Vagina (tissue), 2 donors: ENCODE measurements around the gene FGF2. TPM values are rescaled to one million over a fixed set of nuclear protein-coding genes. Genes with fewer than 3 reads are reported as not detected.
"Not testable (repeated sequence)": the region's sequence is repeated elsewhere in the genome, so short reads cannot be mapped to it uniquely, and the experiment has no call there.

Source experiments
- DNase-seq, 2 donors: peaks; one replicate each; pipeline ENCODE4 v3.0.0-alpha.2; 2017; ENCODE audit errors: extremely low spot score in 2 of 2
- H3K27ac ChIP-seq: fragments of 200-600 bp; sonication (generic); one replicate; pipeline ENCODE4 v1.5.1; 2019
- H3K27me3 ChIP-seq: fragments of 200-600 bp; sonication (generic); one replicate; pipeline ENCODE4 v1.5.1; 2019
- H3K36me3 ChIP-seq, 2 donors: fragments of 200-600 bp; sonication (generic); one replicate each; pipeline ENCODE4 v1.5.1; 2017 to 2019
- H3K4me1 ChIP-seq: fragments of 200-600 bp; sonication (generic); one replicate; pipeline ENCODE4 v1.5.1; 2019
- H3K4me3 ChIP-seq, 2 donors: fragments of 200-600 bp; sonication (generic); 1 replicate in 1 of 2; 2 replicates in 1 of 2; pipeline ENCODE4 v1.5.1; 2016 to 2019
- H3K9me3 ChIP-seq: fragments of 200-600 bp; sonication (generic); one replicate; pipeline ENCODE4 v1.5.1; 2019
- POLR2A ChIP-seq, 2 donors: fragments of 450-650 bp; IDR thresholded peaks; one replicate each; pipeline ENCODE4 v1.6.1; 2017; ENCODE audit warnings: antibody characterized with exemption in 2 of 2, mild to moderate bottlenecking in 2 of 2, moderate library complexity in 2 of 2
- POLR2AphosphoS5 ChIP-seq, 2 donors: sonication (generic); formaldehyde crosslinking; IDR thresholded peaks; one replicate each; pipeline ENCODE4 v1.9.0; 2017; ENCODE audit warnings: antibody characterized with exemption in 2 of 2, mild to moderate bottlenecking in 2 of 2, low read depth in 1 of 2; ENCODE audit not compliant: insufficient read depth in 1 of 2
- intact Hi-C: fragments of 100-400 bp; cut with DNase I; formaldehyde crosslinking; loops from one replicate; pipeline ENCODE4 v1.15.1; 2023
- total RNA-seq: library from RNA; depleted of rRNA; stranded (reverse); fragments of >200 nt; gene quantifications from one replicate; pipeline ENCODE4 v1.2.3, GENCODE V29; 2016
- TF ChIP-seq, protein P1 (sequence below), 3 experiments: fragments of 450-650 bp in 2 of 3; fragments of 200-600 bp in 1 of 3; sonication (generic) in 1 of 3; IDR thresholded peaks; one replicate each; pipeline ENCODE4 v1.5.1; 2017 to 2019; ENCODE audit warnings: antibody characterized with exemption in 3 of 3, mild to moderate bottlenecking in 2 of 3, moderate library complexity in 2 of 3

FGF2 gene
- total RNA-seq, 1 donor from 2014 or later: 12.0 TPM

DNA sequence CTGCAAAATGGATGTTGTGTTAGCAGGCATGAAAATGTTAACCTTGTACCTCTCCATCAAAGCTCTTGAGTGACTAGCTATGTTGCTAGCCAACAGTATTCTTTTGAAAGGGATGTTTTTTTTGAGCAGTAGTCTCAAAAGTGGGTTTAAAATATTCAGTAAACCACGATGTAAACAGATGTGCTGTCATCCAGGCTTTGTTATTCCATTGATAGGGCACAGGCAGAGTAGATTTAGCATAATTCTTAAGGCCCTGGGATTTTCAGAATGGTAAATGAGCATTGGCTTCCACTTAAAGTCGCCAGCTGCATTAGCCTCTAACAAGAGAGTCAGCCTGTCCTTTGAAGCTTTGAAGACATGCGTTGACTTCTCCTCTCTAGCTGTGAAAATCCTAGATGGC, 18.4 kb downstream of the FGF2 start:
- Histone ChIP-seq H3K9me3 (no peaks in the 10 kb centered on the region), H3K27me3 (no peaks in the 10 kb centered on the region), H3K4me3 (no peak overlapping the region), H3K27ac (no peak overlapping the region), H3K36me3 (no peaks in the 10 kb centered on the region), H3K4me1 (peaks cover 9% of the 10 kb centered on the region)
- intact Hi-C loops: no loop called here
- DNase-seq: no peak
- no peak for TF ChIP-seq POLR2AphosphoS5 (IDR thresholded peaks at IDR 0.05; ENCODE audit: insufficient read depth in 1 of 2, low read depth in 1 of 2)
- no peak for TF ChIP-seq POLR2A (IDR thresholded peaks at IDR 0.05)
- TF ChIP-seq, protein P1, sequence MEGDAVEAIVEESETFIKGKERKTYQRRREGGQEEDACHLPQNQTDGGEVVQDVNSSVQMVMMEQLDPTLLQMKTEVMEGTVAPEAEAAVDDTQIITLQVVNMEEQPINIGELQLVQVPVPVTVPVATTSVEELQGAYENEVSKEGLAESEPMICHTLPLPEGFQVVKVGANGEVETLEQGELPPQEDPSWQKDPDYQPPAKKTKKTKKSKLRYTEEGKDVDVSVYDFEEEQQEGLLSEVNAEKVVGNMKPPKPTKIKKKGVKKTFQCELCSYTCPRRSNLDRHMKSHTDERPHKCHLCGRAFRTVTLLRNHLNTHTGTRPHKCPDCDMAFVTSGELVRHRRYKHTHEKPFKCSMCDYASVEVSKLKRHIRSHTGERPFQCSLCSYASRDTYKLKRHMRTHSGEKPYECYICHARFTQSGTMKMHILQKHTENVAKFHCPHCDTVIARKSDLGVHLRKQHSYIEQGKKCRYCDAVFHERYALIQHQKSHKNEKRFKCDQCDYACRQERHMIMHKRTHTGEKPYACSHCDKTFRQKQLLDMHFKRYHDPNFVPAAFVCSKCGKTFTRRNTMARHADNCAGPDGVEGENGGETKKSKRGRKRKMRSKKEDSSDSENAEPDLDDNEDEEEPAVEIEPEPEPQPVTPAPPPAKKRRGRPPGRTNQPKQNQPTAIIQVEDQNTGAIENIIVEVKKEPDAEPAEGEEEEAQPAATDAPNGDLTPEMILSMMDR (IDR thresholded peaks at IDR 0.05): no peak

DNA sequence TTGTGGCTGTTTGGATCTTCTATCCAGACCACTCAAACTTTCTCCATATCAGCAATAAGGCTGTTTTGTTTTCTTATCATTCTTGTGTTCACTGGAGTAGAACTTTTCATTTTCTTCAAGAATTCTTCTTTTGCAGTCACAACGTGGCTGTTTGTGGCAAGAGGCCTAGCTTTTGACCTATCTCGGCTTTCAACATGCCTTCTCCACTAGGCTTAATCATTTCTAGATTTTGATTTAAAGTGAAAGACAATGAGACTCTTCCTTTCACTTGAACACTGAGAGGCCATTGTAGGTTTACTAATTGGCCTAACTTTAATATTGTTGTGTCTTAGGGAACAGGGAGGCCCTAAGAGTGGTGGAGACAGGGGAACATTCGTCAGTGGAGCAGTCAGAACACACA, 19.1 kb downstream of the FGF2 start:
- H3K36me3 ChIP-seq: no peaks in the 10 kb centered on the region
- H3K4me1 ChIP-seq: peaks cover 9% of the 10 kb centered on the region
- no peak overlapping the region for H3K27ac ChIP-seq
- H3K9me3 ChIP-seq: no peaks in the 10 kb centered on the region
- no peak overlapping the region for H3K4me3 ChIP-seq
- TF ChIP-seq POLR2A (IDR thresholded peaks at IDR 0.05) (no peak), POLR2AphosphoS5 (IDR thresholded peaks at IDR 0.05; ENCODE audit: insufficient read depth in 1 of 2, low read depth in 1 of 2) (no peak)
- TF ChIP-seq, protein P1 (IDR thresholded peaks at IDR 0.05): no peak
- intact Hi-C loops: no loop called here
- no peak for DNase-seq
- no peaks in the 10 kb centered on the region for H3K27me3 ChIP-seq

DNA sequence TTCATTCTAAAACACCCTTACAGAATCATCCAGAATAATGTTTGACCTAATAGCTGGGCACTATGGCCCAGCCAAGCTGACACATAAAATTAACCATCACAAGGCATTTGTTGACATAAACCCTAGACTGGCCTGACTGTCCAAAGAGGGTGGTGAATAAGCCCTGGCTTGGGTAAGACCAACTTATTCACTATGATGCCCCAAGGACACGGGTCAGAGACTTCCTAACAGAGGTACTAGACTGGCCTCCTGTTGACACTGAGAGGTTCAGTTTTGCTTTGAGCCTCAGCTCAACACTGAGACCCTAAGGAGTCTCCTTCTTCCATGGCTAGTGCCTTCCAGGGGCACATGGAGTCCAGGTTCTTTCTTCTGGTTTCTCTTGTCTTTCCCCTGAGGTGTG, 21.3 kb downstream of the FGF2 start:
- Histone ChIP-seq H3K27ac (no peak overlapping the region), H3K4me3 (no peak overlapping the region), H3K9me3 (no peaks in the 10 kb centered on the region), H3K36me3 (no peaks in the 10 kb centered on the region), H3K4me1 (peaks cover 9% of the 10 kb centered on the region), H3K27me3 (no peaks in the 10 kb centered on the region)
- TF ChIP-seq POLR2A (IDR thresholded peaks at IDR 0.05): no peak
- TF ChIP-seq POLR2AphosphoS5 (IDR thresholded peaks at IDR 0.05; ENCODE audit: insufficient read depth in 1 of 2, low read depth in 1 of 2): no peak
- TF ChIP-seq, protein P1 (IDR thresholded peaks at IDR 0.05): no peak
- DNase-seq: no peak
- intact Hi-C loops: no loop called here

DNA sequence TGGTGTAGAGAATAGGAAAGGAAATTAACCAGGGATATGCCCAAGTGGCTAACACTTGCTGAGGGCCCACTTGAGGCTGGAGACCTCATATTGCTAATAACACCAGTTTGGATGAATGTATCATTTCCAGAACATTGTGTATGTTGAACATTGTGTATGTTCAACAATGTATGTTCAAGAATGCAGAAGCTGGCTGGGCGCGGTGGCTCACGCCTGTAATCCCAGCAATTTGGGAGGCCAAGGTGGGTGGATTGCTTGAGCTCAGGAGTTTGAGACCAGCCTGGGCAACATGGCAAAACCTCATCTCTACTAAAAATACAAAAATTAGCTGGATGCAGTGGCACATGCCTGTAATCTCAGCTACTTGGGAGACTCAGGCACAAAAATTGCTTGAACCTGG, 23.2 kb downstream of the FGF2 start:
- peaks cover 13% of the 10 kb centered on the region for H3K4me1 ChIP-seq
- DNase-seq, H3K9me3 ChIP-seq, H3K36me3 ChIP-seq, H3K4me3 ChIP-seq, H3K27ac ChIP-seq, H3K27me3 ChIP-seq, intact Hi-C loops: not testable (repeated sequence)

DNA sequence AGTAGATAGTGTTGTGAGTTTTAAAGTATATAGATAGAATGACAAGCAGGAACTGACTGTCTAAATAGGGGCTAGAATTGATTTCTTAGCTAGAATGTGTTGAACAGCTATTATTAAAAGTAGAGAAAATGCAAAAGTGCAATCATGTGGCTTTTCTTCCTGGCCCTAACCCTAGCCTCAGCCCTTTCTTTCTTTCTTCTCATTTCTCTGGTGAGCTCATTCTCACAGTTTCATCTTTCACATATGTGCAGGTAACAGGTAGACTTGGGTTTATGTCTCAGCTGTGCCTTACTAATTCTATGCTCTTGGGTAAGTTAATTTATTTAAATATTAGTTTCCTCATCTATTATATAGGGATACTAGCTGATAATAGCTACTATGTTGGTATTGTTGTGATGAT, 24.9 kb downstream of the FGF2 start:
- no peak for DNase-seq
- H3K4me1 ChIP-seq: peaks cover 23% of the 10 kb centered on the region
- no peaks in the 10 kb centered on the region for H3K27me3 ChIP-seq
- TF ChIP-seq, protein P1 (IDR thresholded peaks at IDR 0.05): no peak
- no peak for TF ChIP-seq POLR2AphosphoS5 (IDR thresholded peaks at IDR 0.05; ENCODE audit: insufficient read depth in 1 of 2, low read depth in 1 of 2)
- no peak for TF ChIP-seq POLR2A (IDR thresholded peaks at IDR 0.05)
- no peaks in the 10 kb centered on the region for H3K9me3 ChIP-seq
- H3K4me3 ChIP-seq: no peak overlapping the region
- intact Hi-C loops: no loop called here
- no peak overlapping the region for H3K27ac ChIP-seq
- no peaks in the 10 kb centered on the region for H3K36me3 ChIP-seq
